GM12878 (cell line): ENCODE measurements around the gene BLOC1S3. TPM values are rescaled to one million over a fixed set of nuclear protein-coding genes. Genes with fewer than 3 reads are reported as not detected.

ENCODE experiments used
- ATAC-seq: fragments of 200-7000 bp; cut with Tn5 transposase; 3 replicates; pipeline ENCODE4 v1.9.1; 2020; ENCODE audit warnings: mild to moderate bottlenecking, moderate library complexity
- BruUV-seq: library from RNA; stranded (reverse); fragments of 400-500 nt; replicated peaks from 2 replicates; lab custom pipeline; 2021; lab: Mats Ljungman, UMichigan
- CTCF ChIA-PET: fragments of 300-600 bp; sonication (Branson Sonifier 250); formaldehyde crosslinking; extraction: SDS; loops from one replicate; lab custom pipeline; 2021; ENCODE audit warnings: inconsistent platforms; lab: Yijun Ruan, JAX
- POLR2A ChIA-PET: fragments of 350-600 bp; formaldehyde crosslinking; extraction: SDS; loops from one replicate; lab custom pipeline; 2021; ENCODE audit warnings: inconsistent platforms; lab: Charles Lee
- RAD21 ChIA-PET: fragments of 300-600 bp; sonication (Branson Sonifier 250); formaldehyde crosslinking; loops from one replicate; lab custom pipeline; 2023; ENCODE audit warnings: antibody characterized with exemption; ENCODE audit not compliant: unreplicated experiment; lab: Charles Lee
- SMC1A ChIA-PET: fragments of 300-600 bp; sonication (Branson Sonifier 250); formaldehyde crosslinking; loops from one replicate; lab custom pipeline; 2023; ENCODE audit not compliant: unreplicated experiment, uncharacterized antibody; lab: Charles Lee
- DNase-seq: peaks from one replicate; pipeline ENCODE4 v3.0.0-alpha.2; 2011; ENCODE audit warnings: low read depth, low spot score
- FAIRE-seq: peaks from 3 replicates; lab custom pipeline; 2011; peaks lifted over from hg19 to GRCh38; lab: Jason Lieb, UNC
- H2AFZ ChIP-seq: 2 replicates; pipeline ENCODE4 v1.6.0; 2011; ENCODE audit warnings: low read depth, low read length, control low read depth; ENCODE audit not compliant: control insufficient read depth
- H3K27ac ChIP-seq: 2 replicates; pipeline ENCODE4 v1.5.1; 2011; ENCODE audit warnings: control low read depth; ENCODE audit not compliant: control insufficient read depth, insufficient read depth
- H3K27me3 ChIP-seq, 2 experiments: replicated peaks in 1 of 2; 2 replicates each; pipeline versions ENCODE4 v1.6.0 to v1.6.1; 2011; ENCODE audit warnings: low read length in 1 of 2; ENCODE audit not compliant: control insufficient read depth in 2 of 2, insufficient read depth in 2 of 2
- H3K36me3 ChIP-seq, 2 experiments: 2 replicates each; pipeline ENCODE4 v1.5.1; 2011; ENCODE audit warnings: low read length in 1 of 2; ENCODE audit not compliant: control insufficient read depth in 2 of 2, insufficient read depth in 2 of 2
- H3K4me1 ChIP-seq: 2 replicates; pipeline ENCODE4 v1.6.1; 2011; ENCODE audit warnings: mild to moderate bottlenecking, low read length, moderate library complexity, mixed read lengths; ENCODE audit not compliant: control insufficient read depth, insufficient read depth
- H3K4me2 ChIP-seq: 2 replicates; pipeline ENCODE4 v1.6.0; 2011; ENCODE audit warnings: control low read depth; ENCODE audit not compliant: control insufficient read depth, insufficient read depth
- H3K4me3 ChIP-seq: fragments of 200-600 bp; sonication (generic); 2 replicates; pipeline ENCODE4 v1.5.1; 2016
- H3K79me2 ChIP-seq: 2 replicates; pipeline ENCODE4 v1.6.0; 2011; ENCODE audit warnings: low read length; ENCODE audit not compliant: control insufficient read depth, insufficient read depth
- H3K9ac ChIP-seq: 2 replicates; pipeline ENCODE4 v1.8.0; 2011; ENCODE audit warnings: low read length, control low read depth, mixed read lengths; ENCODE audit not compliant: control insufficient read depth, insufficient read depth
- H3K9me3 ChIP-seq: replicated peaks from 3 replicates; pipeline ENCODE4 v1.5.1; 2011; ENCODE audit warnings: mild to moderate bottlenecking, low read length; ENCODE audit not compliant: control insufficient read depth, insufficient read depth
- H4K20me1 ChIP-seq: 2 replicates; pipeline ENCODE4 v1.6.0; 2011; ENCODE audit not compliant: control insufficient read depth, insufficient read depth
- CHD4 ChIP-seq: fragments of 200-600 bp; sonication (generic); IDR thresholded peaks from 2 replicates; pipeline ENCODE4 v1.6.1; 2016; ENCODE audit warnings: mild to moderate bottlenecking
- DPF2 ChIP-seq: fragments of 450-650 bp; IDR thresholded peaks from 2 replicates; pipeline ENCODE4 v1.6.1; 2017; ENCODE audit warnings: mild to moderate bottlenecking
- GABPA ChIP-seq: IDR thresholded peaks from 2 replicates; pipeline ENCODE4 v1.6.1; 2014; ENCODE audit warnings: antibody characterized with exemption, low read depth, mild to moderate bottlenecking, inconsistent platforms
- JUNB ChIP-seq: IDR thresholded peaks from 2 replicates; pipeline ENCODE4 v1.6.1; 2016; ENCODE audit warnings: antibody characterized with exemption, mild to moderate bottlenecking
- MTA2 ChIP-seq: fragments of 450-650 bp; IDR thresholded peaks from 2 replicates; pipeline ENCODE4 v1.6.1; 2016; ENCODE audit warnings: low read depth, mild to moderate bottlenecking, moderate library complexity
- MTA3 ChIP-seq: IDR thresholded peaks from 2 replicates; pipeline ENCODE4 v1.6.1; 2012; ENCODE audit warnings: low read length, inconsistent platforms, borderline replicate concordance
- NFYA ChIP-seq: IDR thresholded peaks from 2 replicates; pipeline ENCODE4 v1.6.1; 2011; ENCODE audit warnings: low read depth, mild to moderate bottlenecking, low read length, improper control_type of control experiment, borderline replicate concordance
- RBBP5 ChIP-seq: fragments of 200-600 bp; sonication (generic); conservative IDR thresholded peaks from 2 replicates; pipeline ENCODE4 v1.6.1; 2016
- SMAD5 ChIP-seq: IDR thresholded peaks from 2 replicates; pipeline ENCODE4 v1.6.1; 2016; ENCODE audit warnings: antibody characterized with exemption, low read depth
- SMC3 ChIP-seq: IDR thresholded peaks from 2 replicates; pipeline ENCODE4 v1.6.1; 2011; ENCODE audit warnings: low read length, improper control_type of control experiment, borderline replicate concordance
- STAT3 ChIP-seq: IDR thresholded peaks from 2 replicates; pipeline ENCODE4 v1.6.1; 2011; ENCODE audit warnings: low read depth, low read length, improper control_type of control experiment
- TAF1 ChIP-seq: IDR thresholded peaks from 2 replicates; pipeline ENCODE4 v1.6.1; 2011; ENCODE audit warnings: mild to moderate bottlenecking, low read depth, low read length, borderline replicate concordance
- TBL1XR1 ChIP-seq: IDR thresholded peaks from 2 replicates; pipeline ENCODE4 v1.6.1; 2012; ENCODE audit warnings: low read depth, low read length, improper control_type of control experiment
- TCF7 ChIP-seq: IDR thresholded peaks from 2 replicates; pipeline ENCODE4 v1.6.1; 2014; ENCODE audit warnings: antibody characterized with exemption, borderline replicate concordance
- ZNF274 ChIP-seq: IDR thresholded peaks from one replicate; pipeline ENCODE4 v1.8.0; 2011; ENCODE audit not compliant: insufficient read length, insufficient read depth
- WGBS: methylation state at CpG from one replicate; pipeline ENCODE4 v1.1.6; 2016; ENCODE audit warnings: low lambda C conversion rate; ENCODE audit not compliant: insufficient replicate concordance, insufficient coverage; ENCODE audit errors: missing lambda C conversion rate; 5-methylcytosine and 5-hydroxymethylcytosine counted together
- in situ Hi-C: fragments of 300-500 bp; cut with MboI; formaldehyde crosslinking; loops from 9 replicates; pipeline ENCODE4 v1.14.3; 2018; ENCODE audit warnings: mixed read lengths
- intact Hi-C: fragments of 100-400 bp; cut with micrococcal nuclease; formaldehyde crosslinking; loops from one replicate; pipeline ENCODE4 v1.14.2; 2022; ENCODE audit not compliant: unreplicated experiment
- polyA plus RNA-seq, 11 experiments: library from polyadenylated mRNA; depleted of rRNA in 4 of 11; unstranded in 6 of 11; stranded (reverse) in 5 of 11; fragments of >200 nt; fragmentation: Nextera tagmentation in 4 of 11; fragmentation: Illumina TruSeq in 1 of 11; extraction: Ambion mirVana in 4 of 11; extraction: Trizol in 1 of 11; gene quantifications; 1 replicate in 1 of 11; 2 replicates in 10 of 11; pipeline versions ENCODE4 v1.2.1 to v1.2.3, GENCODE V29; 2011 to 2016; ENCODE audit warnings: inconsistent platforms in 2 of 11, missing spikeins in 2 of 11, low read depth in 1 of 11
- total RNA-seq, 4 experiments: library from RNA; depleted of rRNA in 3 of 4; stranded (reverse); fragments of >200 nt in 3 of 4; fragmentation: Illumina TruSeq in 1 of 4; extraction: Trizol in 1 of 4; gene quantifications; 2 replicates each; pipeline versions ENCODE4 v1.2.1 to v1.2.3, GENCODE V29; 2013 to 2021
- TF ChIP-seq, protein P1 (sequence below): IDR thresholded peaks from 2 replicates; pipeline ENCODE4 v1.6.1; 2011; ENCODE audit warnings: borderline replicate concordance, low read depth, mild to moderate bottlenecking, moderate library complexity, low read length; ENCODE audit not compliant: insufficient read depth, poor library complexity, severe bottlenecking
- TF ChIP-seq, protein P2 (sequence below): IDR thresholded peaks from 2 replicates; pipeline ENCODE4 v1.6.1; 2012; ENCODE audit warnings: low read length, inconsistent platforms

BLOC1S3 gene
- total and polyA plus RNA-seq, 10 of the 15 experiments (the other 5 are each of a cell fraction or from before 2014, with no cell fraction given), result 3.6 to 18.3 (median 10.4) TPM

DNA sequence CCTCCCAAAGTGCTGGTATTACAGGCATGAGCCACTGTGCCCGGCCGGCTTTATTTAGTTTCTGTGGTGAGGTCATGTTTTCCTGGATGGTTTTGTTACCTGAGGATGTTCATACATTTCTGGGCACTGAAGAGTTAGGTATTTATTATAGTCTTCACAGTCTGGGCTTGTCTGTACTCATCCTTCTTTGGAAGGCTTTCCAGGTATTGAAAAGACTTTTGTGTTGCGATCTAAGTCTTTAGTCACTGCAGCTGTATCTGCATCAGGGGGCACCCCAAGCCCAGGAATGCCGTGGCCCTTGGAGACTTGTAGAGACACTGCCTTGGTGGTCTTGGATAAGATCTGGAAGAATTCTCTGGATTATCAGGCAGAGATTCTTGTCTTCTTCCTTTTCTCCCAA lies 12.8 kb downstream of the BLOC1S3 start:
- ChIA-PET CTCF (no interaction called here), POLR2A (no interaction called here), SMC1A (no interaction called here), RAD21 (interaction anchor here (0.6 kb wide), 1 partner anchor 400 kb away, joined by 3 read pairs; no protein-coding TSS in a partner anchor)
- DNase-seq (no peak), FAIRE-seq (no peak), ATAC-seq (no peak)
- no peak overlapping the region for H3K4me3 ChIP-seq
- in situ Hi-C loops, result no loop called here
- intact Hi-C loops, result no loop called here
- H3K9ac ChIP-seq, result no peak overlapping the region
- no peaks in the 10 kb centered on the region for H3K9me3 ChIP-seq
- no peaks in the 10 kb centered on the region for H3K79me2 ChIP-seq
- no peaks in the 10 kb centered on the region for H4K20me1 ChIP-seq
- no peak overlapping the region for H3K4me2 ChIP-seq
- H3K27me3 ChIP-seq, result no peaks in the 10 kb centered on the region
- H3K36me3 ChIP-seq, result no peaks in the 10 kb centered on the region
- no peak overlapping the region for H3K27ac ChIP-seq
- peaks cover 3% of the 10 kb centered on the region; the same call in 1 of the 2 replicates for H3K4me1 ChIP-seq
- BruUV-seq, result no TSS peak
- TF ChIP-seq NFYA (no peak), TCF7 (no peak), ZNF274 (no peak), JUNB (no peak), CHD4 (no peak), STAT3 (no peak), TAF1 (no peak), RBBP5 (no peak), MTA2 (no peak), SMC3 (no peak), SMAD5 (no peak), GABPA (no peak), DPF2 (no peak), TBL1XR1 (no peak), MTA3 (no peak)
- TF ChIP-seq, protein P1, sequence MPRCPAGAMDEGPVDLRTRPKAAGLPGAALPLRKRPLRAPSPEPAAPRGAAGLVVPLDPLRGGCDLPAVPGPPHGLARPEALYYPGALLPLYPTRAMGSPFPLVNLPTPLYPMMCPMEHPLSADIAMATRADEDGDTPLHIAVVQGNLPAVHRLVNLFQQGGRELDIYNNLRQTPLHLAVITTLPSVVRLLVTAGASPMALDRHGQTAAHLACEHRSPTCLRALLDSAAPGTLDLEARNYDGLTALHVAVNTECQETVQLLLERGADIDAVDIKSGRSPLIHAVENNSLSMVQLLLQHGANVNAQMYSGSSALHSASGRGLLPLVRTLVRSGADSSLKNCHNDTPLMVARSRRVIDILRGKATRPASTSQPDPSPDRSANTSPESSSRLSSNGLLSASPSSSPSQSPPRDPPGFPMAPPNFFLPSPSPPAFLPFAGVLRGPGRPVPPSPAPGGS, result no peak
- TF ChIP-seq, protein P2, sequence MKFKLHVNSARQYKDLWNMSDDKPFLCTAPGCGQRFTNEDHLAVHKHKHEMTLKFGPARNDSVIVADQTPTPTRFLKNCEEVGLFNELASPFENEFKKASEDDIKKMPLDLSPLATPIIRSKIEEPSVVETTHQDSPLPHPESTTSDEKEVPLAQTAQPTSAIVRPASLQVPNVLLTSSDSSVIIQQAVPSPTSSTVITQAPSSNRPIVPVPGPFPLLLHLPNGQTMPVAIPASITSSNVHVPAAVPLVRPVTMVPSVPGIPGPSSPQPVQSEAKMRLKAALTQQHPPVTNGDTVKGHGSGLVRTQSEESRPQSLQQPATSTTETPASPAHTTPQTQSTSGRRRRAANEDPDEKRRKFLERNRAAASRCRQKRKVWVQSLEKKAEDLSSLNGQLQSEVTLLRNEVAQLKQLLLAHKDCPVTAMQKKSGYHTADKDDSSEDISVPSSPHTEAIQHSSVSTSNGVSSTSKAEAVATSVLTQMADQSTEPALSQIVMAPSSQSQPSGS, result no peak
- WGBS, result 83% methylated on average over 4 of the region's 4 CpGs
- no peak overlapping the region for H2AFZ ChIP-seq
